GM18526 (cell line): Measurements from ENCODE around the gene ATP6V0C.

Experiments
- POLR2A ChIP-seq: IDR thresholded peaks from 3 replicates; pipeline ENCODE4 v1.6.1; 2011; ENCODE audit not compliant: insufficient read length; ENCODE audit errors: extremely low read depth

Gene ATP6V0C

GRCh38 chr16:2532494-2533141 is 18.9 kb downstream of the ATP6V0C start:
- no peak for TF ChIP-seq POLR2A

DNA sequence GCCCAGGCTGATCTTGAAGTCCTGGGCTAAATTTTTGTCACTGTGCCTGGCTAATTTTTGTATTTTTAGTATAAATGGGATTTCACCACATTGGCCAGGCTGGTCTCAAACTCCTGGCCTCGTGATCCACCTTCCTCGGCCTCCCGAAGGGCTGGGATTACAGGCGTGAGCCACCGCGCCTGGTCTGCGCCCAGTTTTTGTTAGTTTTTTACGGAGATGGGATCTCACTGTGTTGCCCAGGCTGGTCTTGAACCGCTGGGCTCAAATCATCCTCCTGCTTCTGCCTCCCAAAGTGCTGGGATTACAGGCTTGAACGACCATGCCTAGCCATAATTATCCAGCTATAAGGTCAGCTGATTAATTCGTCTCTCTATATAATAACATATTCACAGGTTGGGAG is 20.2 kb downstream of the ATP6V0C start:
- no peak for TF ChIP-seq POLR2A

GRCh38 chr16:2535625-2536013 is 21.9 kb downstream of the ATP6V0C start:
- TF ChIP-seq POLR2A = no peak

GRCh38 chr16:2537451-2538379 is 24.0 kb downstream of the ATP6V0C start, which contains the start of gene PDPK1:
Gene PDPK1 (plus strand): TSS chr16:2538021. CDS start chr16:2538113, 92 bp downstream.
- TF ChIP-seq POLR2A = peak; percentile 54
